ENCODE measurements around the gene TMEM258.

The TMEM258 gene

DNA sequence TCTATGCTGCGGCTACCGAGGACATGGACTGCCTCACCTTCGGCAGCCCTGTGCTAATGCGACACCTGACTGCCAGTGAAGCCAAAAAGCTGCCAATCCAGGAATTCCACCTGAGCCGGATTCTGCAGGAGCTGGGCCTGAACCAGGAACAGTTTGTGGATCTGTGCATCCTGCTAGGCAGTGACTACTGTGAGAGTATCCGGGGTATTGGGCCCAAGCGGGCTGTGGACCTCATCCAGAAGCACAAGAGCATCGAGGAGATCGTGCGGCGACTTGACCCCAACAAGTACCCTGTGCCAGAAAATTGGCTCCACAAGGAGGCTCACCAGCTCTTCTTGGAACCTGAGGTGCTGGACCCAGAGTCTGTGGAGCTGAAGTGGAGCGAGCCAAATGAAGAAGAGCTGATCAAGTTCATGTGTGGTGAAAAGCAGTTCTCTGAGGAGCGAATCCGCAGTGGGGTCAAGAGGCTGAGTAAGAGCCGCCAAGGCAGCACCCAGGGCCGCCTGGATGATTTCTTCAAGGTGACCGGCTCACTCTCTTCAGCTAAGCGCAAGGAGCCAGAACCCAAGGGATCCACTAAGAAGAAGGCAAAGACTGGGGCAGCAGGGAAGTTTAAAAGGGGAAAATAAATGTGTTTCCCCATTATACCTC lies 3.6 kb upstream of the TMEM258 start:
- H3K4me1 ChIP-seq (ENCODE audit: control insufficient read depth in 1 of 2, insufficient read depth in 2 of 2, low read length in 2 of 2), result peaks cover 16 to 24% of the 10 kb centered on the region in 2 donors
- no peak overlapping the region for H3K4me3 ChIP-seq (ENCODE audit: low read depth in 1 of 2, low read length in 2 of 2)
- H3K36me3 ChIP-seq (ENCODE audit: control insufficient read depth in 1 of 2, insufficient read depth in 2 of 2, low read length in 2 of 2), result peaks cover 0 to 7% of the 10 kb centered on the region in 2 donors
- no peaks in the 10 kb centered on the region for H3K27me3 ChIP-seq (ENCODE audit: control insufficient read depth in 1 of 2, insufficient read depth in 2 of 2, low read length in 2 of 2)
- no peak overlapping the region for H3K9ac ChIP-seq (ENCODE audit: low read depth in 1 of 2, low read length in 2 of 2)
- H3K9me3 ChIP-seq (ENCODE audit: control insufficient read depth in 1 of 2, low read length in 2 of 2), result no peaks in the 10 kb centered on the region
- H3K27ac ChIP-seq (ENCODE audit: low read depth, low read length), result no peak overlapping the region

DNA sequence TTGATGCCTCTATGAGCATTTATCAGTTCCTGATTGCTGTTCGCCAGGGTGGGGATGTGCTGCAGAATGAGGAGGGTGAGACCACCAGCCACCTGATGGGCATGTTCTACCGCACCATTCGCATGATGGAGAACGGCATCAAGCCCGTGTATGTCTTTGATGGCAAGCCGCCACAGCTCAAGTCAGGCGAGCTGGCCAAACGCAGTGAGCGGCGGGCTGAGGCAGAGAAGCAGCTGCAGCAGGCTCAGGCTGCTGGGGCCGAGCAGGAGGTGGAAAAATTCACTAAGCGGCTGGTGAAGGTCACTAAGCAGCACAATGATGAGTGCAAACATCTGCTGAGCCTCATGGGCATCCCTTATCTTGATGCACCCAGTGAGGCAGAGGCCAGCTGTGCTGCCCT lies 3.1 kb upstream of the TMEM258 start:
- Histone ChIP-seq H3K9me3 (ENCODE audit: control insufficient read depth in 1 of 2, low read length in 2 of 2) (no peaks in the 10 kb centered on the region), H3K27ac (ENCODE audit: low read depth, low read length) (no peak overlapping the region), H3K27me3 (ENCODE audit: control insufficient read depth in 1 of 2, insufficient read depth in 2 of 2, low read length in 2 of 2) (no peaks in the 10 kb centered on the region), H3K4me3 (ENCODE audit: low read depth in 1 of 2, low read length in 2 of 2) (no peak overlapping the region), H3K4me1 (ENCODE audit: control insufficient read depth in 1 of 2, insufficient read depth in 2 of 2, low read length in 2 of 2) (peaks cover 16 to 24% of the 10 kb centered on the region in 2 donors), H3K9ac (ENCODE audit: low read depth in 1 of 2, low read length in 2 of 2) (no peak overlapping the region), H3K36me3 (ENCODE audit: control insufficient read depth in 1 of 2, insufficient read depth in 2 of 2, low read length in 2 of 2) (peaks cover 0 to 7% of the 10 kb centered on the region in 2 donors)

GRCh38 chr11:61794579-61794978 lies 2.2 kb upstream of the TMEM258 start:
- no peaks in the 10 kb centered on the region for H3K27me3 ChIP-seq (ENCODE audit: control insufficient read depth in 1 of 2, insufficient read depth in 2 of 2, low read length in 2 of 2)
- H3K4me3 ChIP-seq (ENCODE audit: low read depth in 1 of 2, low read length in 2 of 2), result no peak overlapping the region
- peaks cover 7 to 16% of the 10 kb centered on the region in 2 donors for H3K36me3 ChIP-seq (ENCODE audit: control insufficient read depth in 1 of 2, insufficient read depth in 2 of 2, low read length in 2 of 2)
- H3K27ac ChIP-seq (ENCODE audit: low read depth, low read length), result no peak overlapping the region
- no peaks in the 10 kb centered on the region for H3K9me3 ChIP-seq (ENCODE audit: control insufficient read depth in 1 of 2, low read length in 2 of 2)
- peaks cover 16 to 24% of the 10 kb centered on the region in 2 donors for H3K4me1 ChIP-seq (ENCODE audit: control insufficient read depth in 1 of 2, insufficient read depth in 2 of 2, low read length in 2 of 2)
- H3K9ac ChIP-seq (ENCODE audit: low read depth in 1 of 2, low read length in 2 of 2), result no peak overlapping the region

DNA sequence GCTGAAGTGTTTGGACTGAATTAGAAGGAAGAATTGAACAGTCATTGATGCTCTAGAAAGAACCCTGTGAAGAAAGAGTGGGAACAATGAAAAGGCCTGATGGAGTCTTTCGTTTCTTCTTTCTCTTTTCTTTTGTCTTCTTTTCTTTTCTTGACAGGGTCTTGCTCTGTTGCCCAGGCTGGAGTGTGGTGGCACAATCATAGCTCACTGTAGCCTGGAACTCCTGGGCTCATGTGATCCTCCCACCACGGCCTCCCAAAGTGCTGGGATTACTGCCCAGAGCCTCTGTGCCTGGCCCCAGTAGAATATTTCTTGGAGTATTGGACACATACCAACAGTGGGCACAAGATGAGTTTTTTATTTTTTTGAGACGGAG lies 1.4 kb upstream of the TMEM258 start:
- Histone ChIP-seq H3K9ac (ENCODE audit: low read depth in 1 of 2, low read length in 2 of 2) (peak overlapping the region; percentile 93 to 98), H3K36me3 (ENCODE audit: control insufficient read depth in 1 of 2, insufficient read depth in 2 of 2, low read length in 2 of 2) (peaks cover 15 to 21% of the 10 kb centered on the region in 2 donors), H3K27ac (ENCODE audit: low read depth, low read length) (no peak overlapping the region), H3K9me3 (ENCODE audit: control insufficient read depth in 1 of 2, low read length in 2 of 2) (no peaks in the 10 kb centered on the region), H3K4me3 (ENCODE audit: low read depth in 1 of 2, low read length in 2 of 2) (peak overlapping the region; percentile 81 to 93), H3K27me3 (ENCODE audit: control insufficient read depth in 1 of 2, insufficient read depth in 2 of 2, low read length in 2 of 2) (no peaks in the 10 kb centered on the region), H3K4me1 (ENCODE audit: control insufficient read depth in 1 of 2, insufficient read depth in 2 of 2, low read length in 2 of 2) (peaks cover 16 to 24% of the 10 kb centered on the region in 2 donors)

DNA sequence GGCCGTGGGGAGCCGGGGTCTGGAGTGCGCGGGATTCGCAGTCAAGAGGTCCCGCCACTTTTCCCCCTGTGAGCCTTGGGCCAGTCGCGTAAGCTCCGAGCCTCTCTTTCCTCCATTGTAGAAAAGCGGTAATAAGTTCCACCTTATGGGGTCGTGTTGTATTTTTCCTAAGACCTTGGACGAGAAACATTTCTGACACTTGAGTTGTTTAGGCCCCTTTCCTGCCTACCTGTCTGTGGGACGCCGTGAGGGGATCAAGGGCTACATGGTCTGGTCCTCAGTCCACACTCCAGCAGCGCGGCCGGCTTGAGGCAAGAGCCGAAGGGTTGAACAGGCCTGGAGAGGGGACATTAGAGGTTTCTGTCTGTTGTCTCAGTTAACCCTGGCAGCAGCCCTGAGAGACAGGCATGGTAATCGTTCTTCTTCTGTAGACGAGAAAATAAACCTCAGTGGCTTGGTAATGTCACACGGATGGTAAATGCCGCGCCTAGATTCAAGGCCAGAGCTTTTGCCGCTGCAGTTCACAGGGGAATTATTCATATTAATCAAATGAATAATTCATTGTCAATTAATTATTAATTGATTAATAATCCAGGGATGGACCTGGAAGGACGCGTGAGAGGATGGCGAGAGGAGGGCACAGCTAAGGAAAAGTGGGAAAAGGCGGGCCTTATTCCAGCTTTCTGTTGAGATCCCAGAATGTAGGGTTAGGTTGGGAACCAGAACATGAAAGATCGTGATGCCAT lies 857 bp upstream of the TMEM258 start:
- no peak overlapping the region for H3K27ac ChIP-seq (ENCODE audit: low read depth, low read length)
- peaks cover 15 to 26% of the 10 kb centered on the region in 2 donors for H3K36me3 ChIP-seq (ENCODE audit: control insufficient read depth in 1 of 2, insufficient read depth in 2 of 2, low read length in 2 of 2)
- H3K27me3 ChIP-seq (ENCODE audit: control insufficient read depth in 1 of 2, insufficient read depth in 2 of 2, low read length in 2 of 2), result no peaks in the 10 kb centered on the region
- H3K9ac ChIP-seq (ENCODE audit: low read depth in 1 of 2, low read length in 2 of 2), result peak overlapping the region; percentile 93 to 98
- H3K4me1 ChIP-seq (ENCODE audit: control insufficient read depth in 1 of 2, insufficient read depth in 2 of 2, low read length in 2 of 2), result peaks cover 16 to 24% of the 10 kb centered on the region in 2 donors
- H3K9me3 ChIP-seq (ENCODE audit: control insufficient read depth in 1 of 2, low read length in 2 of 2), result no peaks in the 10 kb centered on the region
- H3K4me3 ChIP-seq (ENCODE audit: low read depth in 1 of 2, low read length in 2 of 2), result peak overlapping the region; percentile 81 to 93

GRCh38 chr11:61791737-61792309 lies 576 bp downstream of the TMEM258 start:
- peak overlapping the region; percentile 93 to 98 for H3K9ac ChIP-seq (ENCODE audit: low read depth in 1 of 2, low read length in 2 of 2)
- peak overlapping the region; percentile 81 to 93 for H3K4me3 ChIP-seq (ENCODE audit: low read depth in 1 of 2, low read length in 2 of 2)
- no peaks in the 10 kb centered on the region for H3K27me3 ChIP-seq (ENCODE audit: control insufficient read depth in 1 of 2, insufficient read depth in 2 of 2, low read length in 2 of 2)
- H3K4me1 ChIP-seq (ENCODE audit: control insufficient read depth in 1 of 2, insufficient read depth in 2 of 2, low read length in 2 of 2), result peaks cover 16 to 19% of the 10 kb centered on the region in 2 donors
- H3K36me3 ChIP-seq (ENCODE audit: control insufficient read depth in 1 of 2, insufficient read depth in 2 of 2, low read length in 2 of 2), result peaks cover 24 to 41% of the 10 kb centered on the region in 2 donors
- peak overlapping the region; percentile 87 for H3K27ac ChIP-seq (ENCODE audit: low read depth, low read length)
- H3K9me3 ChIP-seq (ENCODE audit: control insufficient read depth in 1 of 2, low read length in 2 of 2), result no peaks in the 10 kb centered on the region

DNA sequence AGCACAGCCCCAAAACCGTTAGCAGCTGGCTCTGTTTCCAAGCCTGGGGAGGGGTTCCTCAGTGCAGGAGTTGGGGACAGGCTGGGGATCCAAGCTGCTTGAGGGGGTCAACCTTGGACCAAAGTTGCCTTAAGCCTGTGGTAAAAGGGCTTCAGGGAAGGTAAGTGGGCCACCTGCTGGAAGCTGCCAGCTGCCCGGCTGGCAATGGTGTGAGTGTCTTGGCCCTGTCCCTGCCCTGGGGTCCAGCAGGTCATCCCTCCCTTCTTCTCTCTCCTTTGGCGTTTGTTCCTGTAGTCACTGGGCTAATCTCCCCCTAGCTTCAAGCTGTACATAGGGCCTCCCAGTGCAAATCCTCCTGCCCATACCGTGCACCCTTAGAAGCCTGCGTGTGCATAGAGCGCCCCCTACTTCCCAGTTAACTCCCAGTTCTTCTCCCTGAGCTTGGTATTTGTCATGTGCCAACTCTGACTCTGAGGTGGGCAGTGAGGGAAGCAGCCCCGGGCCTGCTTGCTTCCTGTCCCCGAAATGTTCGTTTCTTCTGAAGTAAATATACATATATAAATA lies 4.4 kb downstream of the TMEM258 start:
- H3K9ac ChIP-seq (ENCODE audit: low read depth in 1 of 2, low read length in 2 of 2), result no peak overlapping the region
- H3K27me3 ChIP-seq (ENCODE audit: control insufficient read depth in 1 of 2, insufficient read depth in 2 of 2, low read length in 2 of 2), result no peaks in the 10 kb centered on the region
- H3K4me3 ChIP-seq (ENCODE audit: low read depth in 1 of 2, low read length in 2 of 2), result no peak overlapping the region
- H3K4me1 ChIP-seq (ENCODE audit: control insufficient read depth in 1 of 2, insufficient read depth in 2 of 2, low read length in 2 of 2), result peaks cover 6 to 9% of the 10 kb centered on the region in 2 donors
- no peak overlapping the region for H3K27ac ChIP-seq (ENCODE audit: low read depth, low read length)
- no peaks in the 10 kb centered on the region for H3K9me3 ChIP-seq (ENCODE audit: control insufficient read depth in 1 of 2, low read length in 2 of 2)
- H3K36me3 ChIP-seq (ENCODE audit: control insufficient read depth in 1 of 2, insufficient read depth in 2 of 2, low read length in 2 of 2), result peaks cover 39 to 72% of the 10 kb centered on the region in 2 donors

- H3K9ac ChIP-seq (ENCODE audit: low read depth in 1 of 2, low read length in 2 of 2), result no peak overlapping the region
- H3K27me3 ChIP-seq (ENCODE audit: control insufficient read depth in 1 of 2, insufficient read depth in 2 of 2, low read length in 2 of 2), result no peaks in the 10 kb centered on the region
- peaks cover 39 to 90% of the 10 kb centered on the region in 2 donors for H3K36me3 ChIP-seq (ENCODE audit: control insufficient read depth in 1 of 2, insufficient read depth in 2 of 2, low read length in 2 of 2)
- no peaks in the 10 kb centered on the region for H3K9me3 ChIP-seq (ENCODE audit: control insufficient read depth in 1 of 2, low read length in 2 of 2)
- H3K27ac ChIP-seq (ENCODE audit: low read depth, low read length), result no peak overlapping the region
- no peak overlapping the region for H3K4me3 ChIP-seq (ENCODE audit: low read depth in 1 of 2, low read length in 2 of 2)
- no peaks in the 10 kb centered on the region for H3K4me1 ChIP-seq (ENCODE audit: control insufficient read depth in 1 of 2, insufficient read depth in 2 of 2, low read length in 2 of 2)
These were observed 6.5 kb downstream of the TMEM258 start for GRCh38 chr11:61785837-61786402.

- H3K4me3 ChIP-seq (ENCODE audit: low read depth in 1 of 2, low read length in 2 of 2), result no peak overlapping the region
- H3K4me1 ChIP-seq (ENCODE audit: control insufficient read depth in 1 of 2, insufficient read depth in 2 of 2, low read length in 2 of 2), result no peaks in the 10 kb centered on the region
- no peaks in the 10 kb centered on the region for H3K9me3 ChIP-seq (ENCODE audit: control insufficient read depth in 1 of 2, low read length in 2 of 2)
- peaks cover 31 to 95% of the 10 kb centered on the region in 2 donors for H3K36me3 ChIP-seq (ENCODE audit: control insufficient read depth in 1 of 2, insufficient read depth in 2 of 2, low read length in 2 of 2)
- no peak overlapping the region for H3K9ac ChIP-seq (ENCODE audit: low read depth in 1 of 2, low read length in 2 of 2)
- no peaks in the 10 kb centered on the region for H3K27me3 ChIP-seq (ENCODE audit: control insufficient read depth in 1 of 2, insufficient read depth in 2 of 2, low read length in 2 of 2)
- H3K27ac ChIP-seq (ENCODE audit: low read depth, low read length), result no peak overlapping the region
These were observed 7.9 kb downstream of the TMEM258 start for GRCh38 chr11:61784506-61784805.
